ENCODE results near the gene HHEX.

- TF ChIP-seq RCOR1 (IDR thresholded peaks at IDR 0.05; ENCODE audit: insufficient replicate concordance, low read length) (no peak), BHLHE40 (IDR thresholded peaks at IDR 0.05; ENCODE audit: low read depth, low read length) (no peak), RAD21 (IDR thresholded peaks at IDR 0.05; ENCODE audit: low read length) (no peak), MXI1 (IDR thresholded peaks at IDR 0.05; ENCODE audit: borderline replicate concordance, low read depth, low read length) (no peak), POLR2A (IDR thresholded peaks at IDR 0.05; ENCODE audit: low read depth, low read length) (no peak), MAZ (IDR thresholded peaks at IDR 0.05; ENCODE audit: borderline replicate concordance, low read depth, low read length) (no peak), CEBPB (IDR thresholded peaks at IDR 0.05; ENCODE audit: low read depth, low read length) (no peak), USF2 (IDR thresholded peaks at IDR 0.05; ENCODE audit: low read depth, low read length) (no peak), SMC3 (IDR thresholded peaks at IDR 0.05; ENCODE audit: low read depth, low read length) (no peak), FOS (IDR thresholded peaks at IDR 0.05; ENCODE audit: low read depth, low read length) (no peak), NFE2L2 (IDR thresholded peaks at IDR 0.05; ENCODE audit: low read depth, low read length) (no peak), RFX5 (IDR thresholded peaks at IDR 0.05; ENCODE audit: low read depth, low read length) (no peak), MAFK (IDR thresholded peaks at IDR 0.05; ENCODE audit: low read depth, low read length) (no peak)
- TF ChIP-seq, protein P1, sequence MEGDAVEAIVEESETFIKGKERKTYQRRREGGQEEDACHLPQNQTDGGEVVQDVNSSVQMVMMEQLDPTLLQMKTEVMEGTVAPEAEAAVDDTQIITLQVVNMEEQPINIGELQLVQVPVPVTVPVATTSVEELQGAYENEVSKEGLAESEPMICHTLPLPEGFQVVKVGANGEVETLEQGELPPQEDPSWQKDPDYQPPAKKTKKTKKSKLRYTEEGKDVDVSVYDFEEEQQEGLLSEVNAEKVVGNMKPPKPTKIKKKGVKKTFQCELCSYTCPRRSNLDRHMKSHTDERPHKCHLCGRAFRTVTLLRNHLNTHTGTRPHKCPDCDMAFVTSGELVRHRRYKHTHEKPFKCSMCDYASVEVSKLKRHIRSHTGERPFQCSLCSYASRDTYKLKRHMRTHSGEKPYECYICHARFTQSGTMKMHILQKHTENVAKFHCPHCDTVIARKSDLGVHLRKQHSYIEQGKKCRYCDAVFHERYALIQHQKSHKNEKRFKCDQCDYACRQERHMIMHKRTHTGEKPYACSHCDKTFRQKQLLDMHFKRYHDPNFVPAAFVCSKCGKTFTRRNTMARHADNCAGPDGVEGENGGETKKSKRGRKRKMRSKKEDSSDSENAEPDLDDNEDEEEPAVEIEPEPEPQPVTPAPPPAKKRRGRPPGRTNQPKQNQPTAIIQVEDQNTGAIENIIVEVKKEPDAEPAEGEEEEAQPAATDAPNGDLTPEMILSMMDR (conservative IDR thresholded peaks at IDR 0.05; ENCODE audit: low read depth, low read length), result no peak
Measured at GRCh38 chr10:92740762-92741161, 51.0 kb downstream of the HHEX start.
